Endodermal cell (in vitro differentiated cells): Measurements from ENCODE around the gene REM1. TPM values are rescaled to one million over a fixed set of nuclear protein-coding genes. Genes with fewer than 3 reads are reported as not detected.

Experiments
- DNase-seq: peaks from one replicate; pipeline ENCODE4 v3.0.0-alpha.2; 2017
- H3K27ac ChIP-seq: 2 replicates; pipeline ENCODE4 v1.5.1; 2013; ENCODE audit warnings: mild to moderate bottlenecking, low read depth, low read length, moderate library complexity
- H3K27me3 ChIP-seq: 2 replicates; pipeline ENCODE4 v1.6.1; 2013; ENCODE audit warnings: mild to moderate bottlenecking, low read length, moderate library complexity; ENCODE audit not compliant: insufficient read depth, control insufficient read depth, poor library complexity, severe bottlenecking
- H3K36me3 ChIP-seq: 2 replicates; pipeline ENCODE4 v1.7.0; 2013; ENCODE audit warnings: mild to moderate bottlenecking, low read length, moderate library complexity; ENCODE audit not compliant: control insufficient read depth, insufficient read depth
- H3K4me1 ChIP-seq: one replicate; pipeline ENCODE4 v1.7.0; 2013; ENCODE audit warnings: low read length; ENCODE audit not compliant: control insufficient read depth, insufficient read depth
- H3K4me3 ChIP-seq: 2 replicates; pipeline ENCODE4 v1.5.1; 2013; ENCODE audit warnings: mild to moderate bottlenecking, low read length, moderate library complexity
- H3K9ac ChIP-seq: 2 replicates; pipeline ENCODE4 v1.6.1; 2013; ENCODE audit warnings: mild to moderate bottlenecking, low read length, moderate library complexity; ENCODE audit not compliant: poor library complexity, severe bottlenecking; ENCODE audit errors: extremely low read depth
- H3K9me3 ChIP-seq: 2 replicates; pipeline ENCODE4 v1.6.1; 2013; ENCODE audit warnings: mild to moderate bottlenecking, low read length, moderate library complexity; ENCODE audit not compliant: control insufficient read depth
- H3K27ac Mint-ChIP-seq: 2 replicates; pipeline ENCODE4 v1.8.0; 2020; ENCODE audit warnings: mixed read lengths
- H3K27me3 Mint-ChIP-seq: 2 replicates; pipeline ENCODE4 v1.8.0; 2021; ENCODE audit warnings: mild to moderate bottlenecking, mixed read lengths; ENCODE audit not compliant: insufficient read depth
- H3K36me3 Mint-ChIP-seq: 2 replicates; pipeline ENCODE4 v1.8.0; 2020; ENCODE audit warnings: low read depth, mixed read lengths
- H3K4me1 Mint-ChIP-seq: 2 replicates; pipeline ENCODE4 v1.8.0; 2020; ENCODE audit warnings: mixed read lengths
- H3K4me3 Mint-ChIP-seq: 2 replicates; pipeline ENCODE4 v1.8.0; 2020; ENCODE audit warnings: mild to moderate bottlenecking, moderate library complexity, mixed read lengths
- H3K9me3 Mint-ChIP-seq: 2 replicates; pipeline ENCODE4 v1.8.0; 2020; ENCODE audit warnings: mild to moderate bottlenecking, mixed read lengths
- WGBS, 2 experiments: methylation state at CpG; one replicate each; pipeline versions ENCODE4 v1.1.5 to v1.1.7; 2013; ENCODE audit warnings: missing lambda C conversion rate in 2 of 2, mixed read lengths in 1 of 2; ENCODE audit not compliant: insufficient coverage in 1 of 2, insufficient read length in 1 of 2; 5-methylcytosine and 5-hydroxymethylcytosine counted together
- total RNA-seq, 2 donors: library from RNA; stranded (reverse); fragmentation: NEBNext Ultra II Directional in 1 of 2; extraction: Animal tissue kit (Norgen Biotek cat#: 25700) in 1 of 2; gene quantifications; 2 replicates in 1 of 2; 3 replicates in 1 of 2; pipeline ENCODE4 v1.2.1, GENCODE V29; 2021
- TF ChIP-seq, protein P1 (sequence below): fragments of 200-600 bp; sonication (generic); conservative IDR thresholded peaks from 2 replicates; pipeline ENCODE4 v1.5.0; 2021; ENCODE audit warnings: antibody characterized with exemption, mild to moderate bottlenecking

REM1 gene
- total RNA-seq, 2 donors from 2014 or later, result not detected

GRCh38 chr20:31489152-31489551 lies 14.1 kb downstream of the REM1 start:
- TF ChIP-seq, protein P1, sequence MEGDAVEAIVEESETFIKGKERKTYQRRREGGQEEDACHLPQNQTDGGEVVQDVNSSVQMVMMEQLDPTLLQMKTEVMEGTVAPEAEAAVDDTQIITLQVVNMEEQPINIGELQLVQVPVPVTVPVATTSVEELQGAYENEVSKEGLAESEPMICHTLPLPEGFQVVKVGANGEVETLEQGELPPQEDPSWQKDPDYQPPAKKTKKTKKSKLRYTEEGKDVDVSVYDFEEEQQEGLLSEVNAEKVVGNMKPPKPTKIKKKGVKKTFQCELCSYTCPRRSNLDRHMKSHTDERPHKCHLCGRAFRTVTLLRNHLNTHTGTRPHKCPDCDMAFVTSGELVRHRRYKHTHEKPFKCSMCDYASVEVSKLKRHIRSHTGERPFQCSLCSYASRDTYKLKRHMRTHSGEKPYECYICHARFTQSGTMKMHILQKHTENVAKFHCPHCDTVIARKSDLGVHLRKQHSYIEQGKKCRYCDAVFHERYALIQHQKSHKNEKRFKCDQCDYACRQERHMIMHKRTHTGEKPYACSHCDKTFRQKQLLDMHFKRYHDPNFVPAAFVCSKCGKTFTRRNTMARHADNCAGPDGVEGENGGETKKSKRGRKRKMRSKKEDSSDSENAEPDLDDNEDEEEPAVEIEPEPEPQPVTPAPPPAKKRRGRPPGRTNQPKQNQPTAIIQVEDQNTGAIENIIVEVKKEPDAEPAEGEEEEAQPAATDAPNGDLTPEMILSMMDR, result no peak
- Mint-ChIP-seq H3K4me1 (no peaks in the 10 kb centered on the region), H3K36me3 (no peaks in the 10 kb centered on the region), H3K4me3 (no peak overlapping the region), H3K27me3 (peaks cover 43% of the 10 kb centered on the region), H3K27ac (no peak overlapping the region), H3K9me3 (peaks cover 79% of the 10 kb centered on the region)
- H3K9me3 ChIP-seq, result peaks cover 22% of the 10 kb centered on the region
- H3K9ac ChIP-seq, result no peak overlapping the region
- H3K27ac ChIP-seq, result no peak overlapping the region
- H3K36me3 ChIP-seq, result no peaks in the 10 kb centered on the region
- H3K4me3 ChIP-seq, result no peak overlapping the region
- no peaks in the 10 kb centered on the region for H3K27me3 ChIP-seq
- 56 to 76% methylated on average over 2 of the region's 3 CpGs for WGBS, 2 experiments
- DNase-seq, result no peak
- no peaks in the 10 kb centered on the region for H3K4me1 ChIP-seq

- no peaks in the 10 kb centered on the region for H3K36me3 ChIP-seq
- WGBS, 2 experiments, result 82 to 88% methylated on average over 3 of the region's 3 CpGs
- no peaks in the 10 kb centered on the region for H3K4me1 Mint-ChIP-seq
- H3K4me3 ChIP-seq, result no peak overlapping the region
- peaks cover 41% of the 10 kb centered on the region for H3K27me3 Mint-ChIP-seq
- H3K9me3 Mint-ChIP-seq, result peaks cover 79% of the 10 kb centered on the region
- H3K36me3 Mint-ChIP-seq, result no peaks in the 10 kb centered on the region
- H3K9ac ChIP-seq, result no peak overlapping the region
- TF ChIP-seq, protein P1, result no peak
- peaks cover 16% of the 10 kb centered on the region for H3K9me3 ChIP-seq
- H3K27me3 ChIP-seq, result no peaks in the 10 kb centered on the region
- H3K27ac Mint-ChIP-seq, result no peak overlapping the region
- no peak for DNase-seq
- H3K27ac ChIP-seq, result no peak overlapping the region
- no peaks in the 10 kb centered on the region for H3K4me1 ChIP-seq
- H3K4me3 Mint-ChIP-seq, result no peak overlapping the region
These were observed 15.7 kb downstream of the REM1 start for GRCh38 chr20:31490752-31491151.

GRCh38 chr20:31494131-31494530 lies 19.0 kb downstream of the REM1 start:
- Histone ChIP-seq H3K4me3 (no peak overlapping the region), H3K27ac (no peak overlapping the region), H3K36me3 (no peaks in the 10 kb centered on the region), H3K27me3 (no peaks in the 10 kb centered on the region), H3K9ac (no peak overlapping the region), H3K4me1 (no peaks in the 10 kb centered on the region), H3K9me3 (peaks cover 4% of the 10 kb centered on the region)
- 29 to 57% methylated on average over 1 to 2 of the region's 2 CpGs for WGBS, 2 experiments
- TF ChIP-seq, protein P1, result peak; percentile 73
- no peak overlapping the region for H3K4me3 Mint-ChIP-seq
- H3K4me1 Mint-ChIP-seq, result no peaks in the 10 kb centered on the region
- H3K27me3 Mint-ChIP-seq, result peaks cover 51% of the 10 kb centered on the region
- H3K36me3 Mint-ChIP-seq, result no peaks in the 10 kb centered on the region
- no peak overlapping the region for H3K27ac Mint-ChIP-seq
- H3K9me3 Mint-ChIP-seq, result peaks cover 76% of the 10 kb centered on the region
- peak; percentile 90 for DNase-seq
